Left kidney (tissue), 1 donor: Measurements from ENCODE around the gene PAQR8. TPM values are rescaled to one million over a fixed set of nuclear protein-coding genes. Genes with fewer than 3 reads are reported as not detected.

Experiments used
- polyA plus RNA-seq: library from polyadenylated mRNA; unstranded; fragments of 120-200 nt; gene quantifications from one replicate; pipeline ENCODE4 v1.2.1, GENCODE V29; 2013; ENCODE audit not compliant: insufficient read length

Gene PAQR8
- polyA plus RNA-seq, 1 donor: 26.3 TPM

Other genes with a start within 250 kb of the PAQR8 start
- not detected for gene IL17A, start 175.8 kb upstream of the PAQR8 start, polyA plus RNA-seq
- gene IL17F, start 117.7 kb upstream of the PAQR8 start, polyA plus RNA-seq: 0.40 TPM
- gene MCM3, start 77.4 kb upstream of the PAQR8 start, polyA plus RNA-seq: 150 TPM
- 88.3 TPM for gene EFHC1, start 58.2 kb downstream of the PAQR8 start, polyA plus RNA-seq
- gene TRAM2, start 214.9 kb downstream of the PAQR8 start, polyA plus RNA-seq: 50.8 TPM